CD8-positive, alpha-beta T cell (primary cell): ENCODE data around the gene C6orf120. TPM values are rescaled to one million over a fixed set of nuclear protein-coding genes. Genes with fewer than 3 reads are reported as not detected.

Experiments
- total RNA-seq, 46 experiments: library from RNA in 2 of 46; stranded (reverse) in 2 of 46; gene quantifications; one replicate each; pipeline ENCODE4 v1.2.3 and lab custom pipeline; 2021 to 2026

The C6orf120 gene
- total RNA-seq, 2 experiments from 2014 or later: 19.9 TPM

Other genes with a start within 250 kb of the C6orf120 start
- gene WDR27, start 97 bp upstream of the C6orf120 start, total RNA-seq: 10 to 100 TPM; 18.5 to 19.2 TPM
- 10 to 100 TPM; 85.4 to 87.5 TPM for gene PHF10, start 22.4 kb downstream of the C6orf120 start, total RNA-seq
- gene DYNLT2, start 49.4 kb downstream of the C6orf120 start, total RNA-seq: 1 to 10 TPM; 3.6 to 3.7 TPM
- gene ERMARD, start 49.5 kb downstream of the C6orf120 start, total RNA-seq: 10 to 100 TPM; 21.2 to 23.2 TPM